Neural progenitor cell (in vitro differentiated cells): ENCODE measurements around the gene CEP128.

Source experiments
- EZH2phosphoT487 ChIP-seq: fragments of 200-600 bp; sonication (generic); IDR thresholded peaks from 2 replicates; pipeline ENCODE4 v1.6.1; 2017; ENCODE audit warnings: antibody characterized with exemption
- TF ChIP-seq, protein P1 (sequence below): fragments of 200-600 bp; sonication (generic); IDR thresholded peaks from 2 replicates; pipeline ENCODE4 v1.5.1; 2017; ENCODE audit warnings: antibody characterized with exemption, mild to moderate bottlenecking

DNA sequence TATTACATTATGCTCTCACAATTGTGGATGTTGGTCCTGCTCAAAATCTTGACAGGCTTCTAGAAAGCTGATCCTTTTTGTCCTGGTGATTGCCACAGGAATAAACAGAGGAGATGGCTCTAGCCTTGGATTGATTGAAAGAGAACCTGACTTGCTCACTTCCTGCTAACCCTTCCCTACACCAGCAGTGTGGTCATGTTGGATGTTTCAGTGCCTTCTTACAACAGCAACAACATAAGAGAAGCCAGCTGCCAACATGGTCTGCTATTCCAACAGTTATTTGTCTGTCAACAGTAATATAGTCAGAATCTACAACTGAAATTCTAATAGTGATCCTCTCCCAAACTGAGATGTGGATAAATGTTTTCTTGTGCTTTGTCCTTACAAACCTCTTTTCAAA is 418.6 kb downstream of the CEP128 start:
- TF ChIP-seq, protein P1, sequence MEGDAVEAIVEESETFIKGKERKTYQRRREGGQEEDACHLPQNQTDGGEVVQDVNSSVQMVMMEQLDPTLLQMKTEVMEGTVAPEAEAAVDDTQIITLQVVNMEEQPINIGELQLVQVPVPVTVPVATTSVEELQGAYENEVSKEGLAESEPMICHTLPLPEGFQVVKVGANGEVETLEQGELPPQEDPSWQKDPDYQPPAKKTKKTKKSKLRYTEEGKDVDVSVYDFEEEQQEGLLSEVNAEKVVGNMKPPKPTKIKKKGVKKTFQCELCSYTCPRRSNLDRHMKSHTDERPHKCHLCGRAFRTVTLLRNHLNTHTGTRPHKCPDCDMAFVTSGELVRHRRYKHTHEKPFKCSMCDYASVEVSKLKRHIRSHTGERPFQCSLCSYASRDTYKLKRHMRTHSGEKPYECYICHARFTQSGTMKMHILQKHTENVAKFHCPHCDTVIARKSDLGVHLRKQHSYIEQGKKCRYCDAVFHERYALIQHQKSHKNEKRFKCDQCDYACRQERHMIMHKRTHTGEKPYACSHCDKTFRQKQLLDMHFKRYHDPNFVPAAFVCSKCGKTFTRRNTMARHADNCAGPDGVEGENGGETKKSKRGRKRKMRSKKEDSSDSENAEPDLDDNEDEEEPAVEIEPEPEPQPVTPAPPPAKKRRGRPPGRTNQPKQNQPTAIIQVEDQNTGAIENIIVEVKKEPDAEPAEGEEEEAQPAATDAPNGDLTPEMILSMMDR = no peak
- TF ChIP-seq EZH2phosphoT487 = no peak
